OCI-LY3 (cell line): Measurements from ENCODE around the gene PTPRN.

Experiments
- H2AFZ ChIP-seq: fragments of 200-600, 300-600 bp; shearing (Covaris generic); 2 replicates; pipeline ENCODE4 v1.6.0; 2014; ENCODE audit warnings: antibody characterized with exemption, low read depth, low read length
- H3K27ac ChIP-seq: fragments of 200-600, 300-600 bp; sonication (generic); 2 replicates; pipeline ENCODE4 v1.5.1; 2014; ENCODE audit warnings: mild to moderate bottlenecking, low read length, moderate library complexity, mixed read lengths
- H3K27me3 ChIP-seq: fragments of 200-600, 300-600 bp; sonication (generic); 2 replicates; pipeline ENCODE4 v1.6.1; 2014; ENCODE audit warnings: low read depth, low read length, mixed read lengths
- H3K36me3 ChIP-seq: fragments of 200-600, 300-600 bp; sonication (generic); replicated peaks from 2 replicates; pipeline ENCODE3; 2014; ENCODE audit warnings: low read depth, low read length, mixed read lengths
- H3K4me1 ChIP-seq: fragments of 300-600, 200-600 bp; sonication (generic); 2 replicates; pipeline ENCODE4 v1.6.1; 2014; ENCODE audit warnings: low read length, mixed read lengths
- H3K4me2 ChIP-seq: fragments of 200-600, 300-600 bp; sonication (generic); 2 replicates; pipeline ENCODE4 v1.6.1; 2014; ENCODE audit warnings: low read length, mixed read lengths
- H3K4me3 ChIP-seq: fragments of 300-600, 200-600 bp; sonication (generic); 2 replicates; pipeline ENCODE4 v1.5.1; 2014; ENCODE audit warnings: antibody characterized with exemption, mild to moderate bottlenecking, low read length, moderate library complexity
- H3K79me2 ChIP-seq: fragments of 300-600, 200-600 bp; shearing (Covaris generic); 2 replicates; pipeline ENCODE4 v1.6.1; 2014; ENCODE audit warnings: mild to moderate bottlenecking, low read length, mixed read lengths
- H3K9ac ChIP-seq: fragments of 300-600, 200-600 bp; shearing (Covaris generic); 2 replicates; pipeline ENCODE4 v1.6.0; 2014; ENCODE audit warnings: mild to moderate bottlenecking, low read length, moderate library complexity
- H3K9me3 ChIP-seq: fragments of 200-600, 300-600 bp; shearing (Covaris generic); 2 replicates; pipeline ENCODE4 v1.6.1; 2014; ENCODE audit warnings: low read length, mixed read lengths; ENCODE audit not compliant: insufficient read depth
- H4K20me1 ChIP-seq: fragments of 200-600, 300-600 bp; sonication (generic); 2 replicates; pipeline ENCODE4 v1.6.1; 2016; ENCODE audit warnings: low read length, mixed read lengths; ENCODE audit not compliant: insufficient read depth
- EZH2phosphoT487 ChIP-seq: fragments of 200-600 bp; shearing (Covaris generic); IDR thresholded peaks from 2 replicates; pipeline ENCODE4 v1.6.1; 2018; ENCODE audit warnings: antibody characterized with exemption, mixed run types, low read depth
- TF ChIP-seq, protein P1 (sequence below): fragments of 200-600, 300-600 bp; sonication (generic); IDR thresholded peaks from 2 replicates; pipeline ENCODE4 v1.5.1; 2014; ENCODE audit warnings: antibody characterized with exemption, low read length, low read depth

Gene PTPRN

DNA sequence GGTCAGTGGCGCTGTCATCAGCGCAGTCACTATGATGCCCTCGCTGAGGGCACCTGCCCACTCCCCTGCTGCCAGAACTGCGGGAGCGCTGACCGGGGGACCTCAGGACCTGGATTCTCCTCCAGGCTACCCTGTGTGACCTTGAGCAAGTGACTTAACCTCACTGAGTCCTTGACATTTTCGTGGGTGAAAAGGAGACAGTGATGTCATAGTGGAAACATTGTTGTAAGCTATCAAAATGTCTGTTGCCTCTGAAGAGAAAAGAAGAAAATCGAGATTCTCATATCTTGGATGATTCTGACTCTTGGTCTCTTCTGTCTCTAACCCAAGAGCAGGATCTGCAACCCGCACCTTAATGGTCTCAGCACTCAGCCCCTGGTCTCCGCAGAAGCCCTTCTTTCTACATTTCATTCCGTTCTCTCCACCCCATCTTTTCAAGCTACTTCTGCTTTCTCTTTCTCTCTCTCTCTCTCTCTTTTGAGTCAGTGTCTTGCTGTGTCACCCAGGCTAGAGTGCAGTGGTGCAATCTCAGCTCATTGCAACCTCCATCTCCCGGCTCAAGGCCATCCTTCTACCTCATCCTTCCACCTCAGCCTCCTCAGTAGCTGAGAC lies 54.5 kb downstream of the PTPRN start:
- H3K4me2 ChIP-seq = peak overlapping the region; percentile 77
- peak overlapping the region; percentile 52 for H3K9ac ChIP-seq
- H3K27ac ChIP-seq = no peak overlapping the region
- H2AFZ ChIP-seq = peak overlapping the region; percentile 70; the same call in 1 of the 2 replicates
- H4K20me1 ChIP-seq = no peaks in the 10 kb centered on the region
- no peaks in the 10 kb centered on the region for H3K9me3 ChIP-seq
- TF ChIP-seq, protein P1, sequence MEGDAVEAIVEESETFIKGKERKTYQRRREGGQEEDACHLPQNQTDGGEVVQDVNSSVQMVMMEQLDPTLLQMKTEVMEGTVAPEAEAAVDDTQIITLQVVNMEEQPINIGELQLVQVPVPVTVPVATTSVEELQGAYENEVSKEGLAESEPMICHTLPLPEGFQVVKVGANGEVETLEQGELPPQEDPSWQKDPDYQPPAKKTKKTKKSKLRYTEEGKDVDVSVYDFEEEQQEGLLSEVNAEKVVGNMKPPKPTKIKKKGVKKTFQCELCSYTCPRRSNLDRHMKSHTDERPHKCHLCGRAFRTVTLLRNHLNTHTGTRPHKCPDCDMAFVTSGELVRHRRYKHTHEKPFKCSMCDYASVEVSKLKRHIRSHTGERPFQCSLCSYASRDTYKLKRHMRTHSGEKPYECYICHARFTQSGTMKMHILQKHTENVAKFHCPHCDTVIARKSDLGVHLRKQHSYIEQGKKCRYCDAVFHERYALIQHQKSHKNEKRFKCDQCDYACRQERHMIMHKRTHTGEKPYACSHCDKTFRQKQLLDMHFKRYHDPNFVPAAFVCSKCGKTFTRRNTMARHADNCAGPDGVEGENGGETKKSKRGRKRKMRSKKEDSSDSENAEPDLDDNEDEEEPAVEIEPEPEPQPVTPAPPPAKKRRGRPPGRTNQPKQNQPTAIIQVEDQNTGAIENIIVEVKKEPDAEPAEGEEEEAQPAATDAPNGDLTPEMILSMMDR = no peak
- TF ChIP-seq EZH2phosphoT487 = no peak
- H3K79me2 ChIP-seq = peaks cover 26% of the 10 kb centered on the region
- H3K36me3 ChIP-seq = peaks cover 16% of the 10 kb centered on the region
- peaks cover 21% of the 10 kb centered on the region for H3K4me1 ChIP-seq
- no peaks in the 10 kb centered on the region; the same call in 1 of the 2 replicates for H3K27me3 ChIP-seq
- H3K4me3 ChIP-seq = peak overlapping the region; percentile 96

DNA sequence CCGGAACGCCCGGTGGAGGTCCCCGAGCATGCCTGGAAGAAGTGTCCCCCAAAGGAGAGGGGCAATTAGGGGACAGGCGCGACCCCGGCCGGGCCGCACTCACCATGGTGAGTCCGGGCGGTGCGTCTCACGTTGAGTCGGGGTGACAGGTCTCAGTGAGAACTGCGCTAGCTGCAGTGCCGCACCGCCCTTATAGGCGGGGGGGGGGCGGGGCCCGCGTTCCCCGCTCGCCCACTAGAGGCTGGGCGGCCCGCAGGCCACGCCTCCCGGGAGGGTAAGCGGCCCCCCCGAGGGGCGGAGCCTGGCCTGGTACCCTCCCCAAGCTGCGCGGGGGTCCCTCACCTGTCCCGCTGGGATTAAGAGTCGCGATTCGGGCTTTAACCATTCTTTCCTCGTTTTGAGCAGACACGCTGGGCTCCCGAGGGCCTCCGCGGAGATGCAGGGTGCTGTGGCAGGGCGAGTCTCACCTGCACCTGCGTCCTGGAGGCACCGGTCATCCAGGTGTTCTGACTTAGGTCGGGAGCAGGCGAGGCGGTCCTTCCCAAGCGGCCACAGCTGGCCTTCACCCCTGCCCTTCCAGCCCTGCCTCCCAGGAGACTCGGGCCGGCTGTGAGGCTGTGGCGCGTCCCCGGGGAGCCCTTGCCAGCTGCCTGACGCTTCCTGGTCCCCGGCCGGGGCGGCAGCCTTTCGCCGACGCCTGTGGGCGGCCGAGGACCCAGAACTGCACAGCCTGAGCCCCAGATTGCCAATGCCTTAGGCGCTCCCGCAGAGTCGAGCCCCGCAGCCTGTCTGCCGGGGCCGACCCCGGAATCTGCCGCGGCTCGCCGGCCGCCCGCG lies 55.2 kb downstream of the PTPRN start, which contains the start of gene TUBA4A:
TUBA4A (minus strand) TSS at position 166 of the 837 bp plus-strand sequence; CDS start at position 106, 60 bp downstream.
- Histone ChIP-seq H4K20me1 (no peaks in the 10 kb centered on the region), H3K9me3 (no peaks in the 10 kb centered on the region), H2AFZ (peak within 1 kb of the TSS; percentile 70; the same call in 1 of the 2 replicates), H3K4me3 (peak within 1 kb of the TSS; percentile 96), H3K27me3 (no peaks in the 10 kb centered on the region; the same call in 1 of the 2 replicates), H3K4me2 (peak within 1 kb of the TSS; percentile 77), H3K9ac (peak within 1 kb of the TSS; percentile 94), H3K36me3 (peaks cover 16% of the 10 kb centered on the region), H3K27ac (peak within 1 kb of the TSS; percentile 46), H3K79me2 (peaks cover 26% of the 10 kb centered on the region), H3K4me1 (peaks cover 28% of the 10 kb centered on the region)
- TF ChIP-seq, protein P1 = no peak
- TF ChIP-seq EZH2phosphoT487 = no peak

DNA sequence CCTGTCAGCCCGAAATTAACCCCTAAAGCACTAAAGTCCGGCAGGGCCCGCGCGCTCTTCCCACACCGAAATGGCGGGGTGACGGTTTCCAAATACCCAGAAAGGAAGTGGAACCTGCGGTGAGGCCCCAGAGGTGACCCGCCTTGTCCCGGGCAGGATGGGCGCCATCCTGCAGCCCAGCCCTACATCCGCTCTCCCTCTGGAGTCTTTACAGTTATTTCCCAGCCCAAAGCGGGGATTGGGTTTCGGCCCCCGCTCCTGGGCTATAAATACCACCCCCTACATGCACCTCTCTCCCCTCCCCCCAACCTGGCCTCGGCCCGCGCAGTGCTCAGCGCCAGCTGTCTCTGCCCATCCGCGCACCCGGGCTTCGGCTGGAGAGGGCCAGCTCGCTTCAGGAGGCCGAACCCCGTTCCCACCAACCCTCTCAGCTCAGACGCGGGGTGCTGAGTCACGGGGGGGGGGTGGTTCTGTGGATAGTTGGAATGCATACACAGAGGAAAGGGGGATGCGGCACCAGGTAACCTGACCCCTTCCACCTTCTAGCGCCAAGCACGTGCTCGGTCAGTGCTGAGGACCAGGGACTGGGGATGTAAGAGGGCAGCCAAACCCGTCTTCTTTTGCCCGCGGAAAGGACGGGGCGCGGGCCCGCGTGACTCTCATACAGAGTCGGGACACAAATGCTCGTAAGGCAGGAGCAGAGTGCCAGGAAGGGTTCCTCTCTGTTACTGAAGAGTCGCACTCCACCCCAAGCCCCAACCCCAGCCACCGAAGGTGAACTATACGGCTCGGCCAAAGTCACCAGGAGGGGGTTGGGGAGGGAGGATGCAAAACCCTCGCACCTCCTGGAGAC lies 56.1 kb downstream of the PTPRN start, which contains the start of gene TUBA4B:
TUBA4B (plus strand) TSS at position 344 of the 853 bp plus-strand sequence; CDS start at position 509, 165 bp downstream.
- Histone ChIP-seq H2AFZ (peak within 1 kb of the TSS; percentile 70; the same call in 1 of the 2 replicates), H3K27ac (peak within 1 kb of the TSS; percentile 46)

More for the DNA sequence above, 56.1 kb downstream of the PTPRN start, which contains the start of gene TUBA4B:
- H3K9me3 ChIP-seq = no peaks in the 10 kb centered on the region
- H3K9ac ChIP-seq = peak within 1 kb of the TSS; percentile 94
- H3K4me1 ChIP-seq = peaks cover 35% of the 10 kb centered on the region
- peak within 1 kb of the TSS; percentile 77 for H3K4me2 ChIP-seq
- H3K36me3 ChIP-seq = peaks cover 18% of the 10 kb centered on the region
- H3K4me3 ChIP-seq = peak within 1 kb of the TSS; percentile 96
- H4K20me1 ChIP-seq = no peaks in the 10 kb centered on the region
- no peak for TF ChIP-seq EZH2phosphoT487
- TF ChIP-seq, protein P1 = no peak
- no peaks in the 10 kb centered on the region; the same call in 1 of the 2 replicates for H3K27me3 ChIP-seq
- peaks cover 26% of the 10 kb centered on the region for H3K79me2 ChIP-seq
